ENCODE results near the gene PDE1C.

PDE1C gene

GRCh38 chr7:31883761-31884164, 186.4 kb downstream of the PDE1C start:
- no peak for DNase-seq (ENCODE audit: low read depth)
- no peak overlapping the region for H3K4me3 ChIP-seq (ENCODE audit: low read depth, low read length)
- no peak for TF ChIP-seq CTCF (IDR thresholded peaks at IDR 0.05; ENCODE audit: control insufficient read depth, extremely low read depth, insufficient read depth)

- H3K4me3 ChIP-seq (ENCODE audit: low read depth, low read length): no peak overlapping the region
- DNase-seq (ENCODE audit: low read depth): no peak
- TF ChIP-seq CTCF (IDR thresholded peaks at IDR 0.05; ENCODE audit: control insufficient read depth, extremely low read depth, insufficient read depth): no peak
These were observed 188.0 kb downstream of the PDE1C start for GRCh38 chr7:31882187-31882586.

GRCh38 chr7:31878875-31879274, 191.3 kb downstream of the PDE1C start:
- no peak overlapping the region for H3K4me3 ChIP-seq (ENCODE audit: low read depth, low read length)
- no peak for DNase-seq (ENCODE audit: low read depth)
- TF ChIP-seq CTCF (IDR thresholded peaks at IDR 0.05; ENCODE audit: control insufficient read depth, extremely low read depth, insufficient read depth): no peak

- no peak for TF ChIP-seq CTCF (IDR thresholded peaks at IDR 0.05; ENCODE audit: control insufficient read depth, extremely low read depth, insufficient read depth)
- no peak for DNase-seq (ENCODE audit: low read depth)
- no peak overlapping the region for H3K4me3 ChIP-seq (ENCODE audit: low read depth, low read length)
These were observed 194.8 kb downstream of the PDE1C start for GRCh38 chr7:31875424-31875823.

GRCh38 chr7:31874631-31875386, 195.4 kb downstream of the PDE1C start:
- no peak for TF ChIP-seq CTCF (IDR thresholded peaks at IDR 0.05; ENCODE audit: control insufficient read depth, extremely low read depth, insufficient read depth)
- DNase-seq (ENCODE audit: low read depth): no peak
- no peak overlapping the region for H3K4me3 ChIP-seq (ENCODE audit: low read depth, low read length)

- no peak for DNase-seq (ENCODE audit: low read depth)
- TF ChIP-seq CTCF (IDR thresholded peaks at IDR 0.05; ENCODE audit: control insufficient read depth, extremely low read depth, insufficient read depth): no peak
- H3K4me3 ChIP-seq (ENCODE audit: low read depth, low read length): no peak overlapping the region
These were observed 196.2 kb downstream of the PDE1C start for GRCh38 chr7:31873816-31874597.
